ENCODE data around the gene CHCHD10.

Gene CHCHD10

GRCh38 chr22:23769321-23769965 lies 1.7 kb upstream of the CHCHD10 start:
- DNase-seq, result no peak

GRCh38 chr22:23767303-23767672 lies 484 bp downstream of the CHCHD10 start:
- no peak for DNase-seq

- no peak for DNase-seq
Measured at GRCh38 chr22:23764899-23765881, 2.6 kb downstream of the CHCHD10 start.

- DNase-seq, result no peak
Measured at GRCh38 chr22:23763954-23764353, 3.8 kb downstream of the CHCHD10 start.

- DNase-seq, result peak; percentile 63
Measured at GRCh38 chr22:23763579-23763945, 4.2 kb downstream of the CHCHD10 start.

GRCh38 chr22:23762842-23763578 lies 4.8 kb downstream of the CHCHD10 start, which contains the start of gene C22orf15:
C22orf15 (plus strand) TSS chr22:23762990; CDS start chr22:23763307, 317 bp downstream.
- DNase-seq, result peak; percentile 27

GRCh38 chr22:23760056-23760455 lies 7.7 kb downstream of the CHCHD10 start:
- no peak for DNase-seq

- DNase-seq, result no peak
Measured at GRCh38 chr22:23759566-23759965, 8.2 kb downstream of the CHCHD10 start.

GRCh38 chr22:23756891-23757290 lies 10.9 kb downstream of the CHCHD10 start:
- DNase-seq, result no peak

- DNase-seq, result no peak
Measured at GRCh38 chr22:23755711-23756110, 12.1 kb downstream of the CHCHD10 start.

GRCh38 chr22:23754980-23755636 lies 12.7 kb downstream of the CHCHD10 start:
- no peak for DNase-seq

GRCh38 chr22:23754220-23754919 lies 13.4 kb downstream of the CHCHD10 start, which contains the start of gene VPREB3:
VPREB3 (minus strand) TSS chr22:23754425; CDS start chr22:23754363, 62 bp downstream.
- DNase-seq, result no peak

- no peak for DNase-seq
Measured at GRCh38 chr22:23753385-23753784, 14.4 kb downstream of the CHCHD10 start.

- no peak for DNase-seq
Measured at GRCh38 chr22:23752750-23753149, 15.0 kb downstream of the CHCHD10 start.

GRCh38 chr22:23752090-23752691 lies 15.6 kb downstream of the CHCHD10 start:
- DNase-seq, result no peak

- DNase-seq, result no peak
Measured at GRCh38 chr22:23751441-23751996, 16.3 kb downstream of the CHCHD10 start.

- DNase-seq, result peak; percentile 87
Measured at GRCh38 chr22:23750714-23751440, 16.9 kb downstream of the CHCHD10 start, which contains the start of gene ZNF70. ZNF70 (minus strand) TSS chr22:23751112; CDS start chr22:23745140, 5,972 bp downstream.

GRCh38 chr22:23750367-23750713 lies 17.4 kb downstream of the CHCHD10 start:
- DNase-seq, result no peak

- DNase-seq, result no peak
Measured at GRCh38 chr22:23749841-23750301, 17.9 kb downstream of the CHCHD10 start.

- no peak for DNase-seq
Measured at GRCh38 chr22:23745791-23746190, 22.0 kb downstream of the CHCHD10 start.

Data from activated T-cell treated with anti-CD3 and anti-CD28 coated beads, Interleukin-2, amount 50 U/mL, for 1 hour (primary cell).